ENCODE results near the gene SIRT5.

SIRT5 gene

DNA sequence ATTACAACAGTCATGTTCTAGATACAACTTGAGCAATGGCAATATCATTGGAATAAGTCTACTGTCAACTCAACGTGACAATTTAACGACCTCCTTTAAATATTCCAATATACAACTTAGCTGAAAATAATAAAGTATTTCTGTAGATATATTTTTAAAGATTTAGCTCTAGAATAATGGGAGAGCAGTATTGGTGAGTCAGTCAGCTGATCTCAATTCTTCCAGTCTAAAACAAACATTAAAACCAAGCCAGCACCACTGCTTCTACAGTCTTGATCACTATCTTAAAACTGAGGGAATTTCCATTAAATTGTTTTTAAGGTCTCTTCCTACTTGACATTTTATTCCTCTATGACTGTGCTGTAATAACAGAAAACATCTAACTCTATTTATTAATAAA, 78.9 kb downstream of the SIRT5 start:
- peaks cover 39% of the 10 kb centered on the region for H3K79me2 ChIP-seq (ENCODE audit: insufficient read depth, low read length)
- H3K27me3 ChIP-seq (ENCODE audit: insufficient read depth, low read length, poor library complexity, severe bottlenecking), result no peaks in the 10 kb centered on the region
- H3K9me3 ChIP-seq (ENCODE audit: insufficient read depth, low read depth, low read length), result no peaks in the 10 kb centered on the region
- H2AFZ ChIP-seq (ENCODE audit: low read length), result no peak overlapping the region
- no peaks in the 10 kb centered on the region for H3K9me2 ChIP-seq (replicated peaks; ENCODE audit: low read depth, low read length)
- no peak overlapping the region for H3K4me3 ChIP-seq (ENCODE audit: low read length, poor library complexity, severe bottlenecking)
- peaks cover 50% of the 10 kb centered on the region for H3K36me3 ChIP-seq (ENCODE audit: insufficient read depth, low read length)
- peaks cover 6% of the 10 kb centered on the region for H4K20me1 ChIP-seq (ENCODE audit: insufficient read depth, low read length, poor library complexity, severe bottlenecking)
- H3F3A ChIP-seq (ENCODE audit: low read depth), result 0 out of 2 replicates have a peak, but pooled peaks cover 4% of the 10 kb centered on the region
- H3K4me2 ChIP-seq (ENCODE audit: low read depth, low read length, poor library complexity, severe bottlenecking), result no peak overlapping the region
- TF ChIP-seq, protein P1, sequence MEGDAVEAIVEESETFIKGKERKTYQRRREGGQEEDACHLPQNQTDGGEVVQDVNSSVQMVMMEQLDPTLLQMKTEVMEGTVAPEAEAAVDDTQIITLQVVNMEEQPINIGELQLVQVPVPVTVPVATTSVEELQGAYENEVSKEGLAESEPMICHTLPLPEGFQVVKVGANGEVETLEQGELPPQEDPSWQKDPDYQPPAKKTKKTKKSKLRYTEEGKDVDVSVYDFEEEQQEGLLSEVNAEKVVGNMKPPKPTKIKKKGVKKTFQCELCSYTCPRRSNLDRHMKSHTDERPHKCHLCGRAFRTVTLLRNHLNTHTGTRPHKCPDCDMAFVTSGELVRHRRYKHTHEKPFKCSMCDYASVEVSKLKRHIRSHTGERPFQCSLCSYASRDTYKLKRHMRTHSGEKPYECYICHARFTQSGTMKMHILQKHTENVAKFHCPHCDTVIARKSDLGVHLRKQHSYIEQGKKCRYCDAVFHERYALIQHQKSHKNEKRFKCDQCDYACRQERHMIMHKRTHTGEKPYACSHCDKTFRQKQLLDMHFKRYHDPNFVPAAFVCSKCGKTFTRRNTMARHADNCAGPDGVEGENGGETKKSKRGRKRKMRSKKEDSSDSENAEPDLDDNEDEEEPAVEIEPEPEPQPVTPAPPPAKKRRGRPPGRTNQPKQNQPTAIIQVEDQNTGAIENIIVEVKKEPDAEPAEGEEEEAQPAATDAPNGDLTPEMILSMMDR (conservative IDR thresholded peaks at IDR 0.05; ENCODE audit: low read length), result no peak
- no peak for TF ChIP-seq EZH2phosphoT487 (IDR thresholded peaks at IDR 0.05; ENCODE audit: borderline replicate concordance)
- H3K9ac ChIP-seq (ENCODE audit: low read depth, low read length, poor library complexity, severe bottlenecking), result no peak overlapping the region
- peaks cover 12% of the 10 kb centered on the region for H3K4me1 ChIP-seq (ENCODE audit: insufficient read depth, low read length, poor library complexity, severe bottlenecking)

DNA sequence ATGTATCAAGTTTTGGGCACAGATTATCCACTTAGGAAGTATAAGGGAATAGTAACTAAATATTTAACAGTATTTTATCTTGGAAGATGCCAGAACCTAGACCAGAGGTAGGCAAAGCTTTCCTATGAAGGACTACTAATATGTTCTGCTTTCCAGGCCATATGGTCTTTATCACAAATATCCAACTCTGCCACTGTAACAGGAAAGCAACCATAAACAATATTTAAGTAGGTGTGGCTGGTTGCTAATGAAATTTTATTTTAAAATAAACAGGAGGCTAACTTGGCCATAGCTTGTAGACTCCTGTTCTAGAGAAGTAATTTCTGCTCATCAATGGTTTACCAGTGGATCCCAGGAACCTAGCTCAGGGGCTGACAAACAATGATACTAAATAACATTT, 80.1 kb downstream of the SIRT5 start:
- H4K20me1 ChIP-seq (ENCODE audit: insufficient read depth, low read length, poor library complexity, severe bottlenecking), result peaks cover 15% of the 10 kb centered on the region
- H3K9me3 ChIP-seq (ENCODE audit: insufficient read depth, low read depth, low read length), result no peaks in the 10 kb centered on the region
- H3K4me2 ChIP-seq (ENCODE audit: low read depth, low read length, poor library complexity, severe bottlenecking), result no peak overlapping the region
- TF ChIP-seq, protein P1 (conservative IDR thresholded peaks at IDR 0.05; ENCODE audit: low read length), result no peak
- no peak for TF ChIP-seq EZH2phosphoT487 (IDR thresholded peaks at IDR 0.05; ENCODE audit: borderline replicate concordance)
- H3K36me3 ChIP-seq (ENCODE audit: insufficient read depth, low read length), result peaks cover 43% of the 10 kb centered on the region
- H2AFZ ChIP-seq (ENCODE audit: low read length), result no peak overlapping the region
- H3K9me2 ChIP-seq (replicated peaks; ENCODE audit: low read depth, low read length), result no peaks in the 10 kb centered on the region
- H3K79me2 ChIP-seq (ENCODE audit: insufficient read depth, low read length), result peaks cover 50% of the 10 kb centered on the region
- H3K27me3 ChIP-seq (ENCODE audit: insufficient read depth, low read length, poor library complexity, severe bottlenecking), result no peaks in the 10 kb centered on the region
- H3K4me1 ChIP-seq (ENCODE audit: insufficient read depth, low read length, poor library complexity, severe bottlenecking), result peaks cover 12% of the 10 kb centered on the region
- no peaks in the 10 kb centered on the region for H3F3A ChIP-seq (ENCODE audit: low read depth)
- H3K4me3 ChIP-seq (ENCODE audit: low read length, poor library complexity, severe bottlenecking), result no peak overlapping the region
- no peak overlapping the region for H3K9ac ChIP-seq (ENCODE audit: low read depth, low read length, poor library complexity, severe bottlenecking)

DNA sequence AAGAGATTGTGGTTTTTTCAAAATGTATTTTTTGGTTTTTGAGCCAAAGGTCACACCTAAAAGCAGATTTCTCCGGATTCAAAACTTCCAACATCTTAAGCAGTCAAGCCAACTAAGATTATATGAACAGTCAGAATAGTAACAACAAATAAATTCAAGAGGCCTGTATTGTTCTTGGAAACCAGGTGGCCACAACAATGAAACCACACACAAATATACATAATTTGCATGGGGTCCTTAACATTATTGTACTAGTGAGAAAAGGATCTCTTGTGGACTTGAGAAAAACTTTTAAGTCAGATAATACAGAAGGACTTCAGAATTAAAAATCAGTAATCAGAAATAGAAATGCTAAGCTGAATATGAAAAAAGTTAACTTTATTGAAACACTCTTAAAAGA, 81.3 kb downstream of the SIRT5 start:
- peaks cover 12% of the 10 kb centered on the region for H3K4me1 ChIP-seq (ENCODE audit: insufficient read depth, low read length, poor library complexity, severe bottlenecking)
- H2AFZ ChIP-seq (ENCODE audit: low read length), result no peak overlapping the region
- peaks cover 24% of the 10 kb centered on the region for H4K20me1 ChIP-seq (ENCODE audit: insufficient read depth, low read length, poor library complexity, severe bottlenecking)
- H3K9ac ChIP-seq (ENCODE audit: low read depth, low read length, poor library complexity, severe bottlenecking), result no peak overlapping the region
- TF ChIP-seq EZH2phosphoT487 (IDR thresholded peaks at IDR 0.05; ENCODE audit: borderline replicate concordance), result no peak
- H3K27me3 ChIP-seq (ENCODE audit: insufficient read depth, low read length, poor library complexity, severe bottlenecking), result no peaks in the 10 kb centered on the region
- no peak overlapping the region for H3K4me2 ChIP-seq (ENCODE audit: low read depth, low read length, poor library complexity, severe bottlenecking)
- peaks cover 62% of the 10 kb centered on the region for H3K79me2 ChIP-seq (ENCODE audit: insufficient read depth, low read length)
- no peaks in the 10 kb centered on the region for H3K9me3 ChIP-seq (ENCODE audit: insufficient read depth, low read depth, low read length)
- no peak overlapping the region for H3K4me3 ChIP-seq (ENCODE audit: low read length, poor library complexity, severe bottlenecking)
- H3F3A ChIP-seq (ENCODE audit: low read depth), result no peaks in the 10 kb centered on the region
- H3K9me2 ChIP-seq (replicated peaks; ENCODE audit: low read depth, low read length), result no peaks in the 10 kb centered on the region
- peaks cover 37% of the 10 kb centered on the region for H3K36me3 ChIP-seq (ENCODE audit: insufficient read depth, low read length)

DNA sequence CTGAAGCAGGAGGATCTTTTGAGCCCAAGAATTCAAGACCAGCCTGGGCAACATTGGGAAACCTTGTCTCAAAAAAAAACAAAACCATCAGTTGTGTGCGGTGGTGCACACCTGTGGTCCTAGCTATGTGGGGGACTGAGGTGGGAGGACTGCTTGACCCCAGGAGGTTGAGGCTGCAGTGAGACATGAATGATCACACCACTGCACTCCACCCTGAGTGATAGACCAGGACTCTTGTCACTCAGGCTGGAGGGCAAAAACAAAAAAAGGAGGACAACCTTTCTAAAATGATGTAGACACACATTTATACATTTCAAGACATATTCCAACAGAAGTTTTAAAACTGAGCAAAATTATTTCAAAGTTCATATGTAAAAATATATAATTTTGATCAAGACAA, 85.9 kb downstream of the SIRT5 start:
- Histone ChIP-seq H3K9ac (ENCODE audit: low read depth, low read length, poor library complexity, severe bottlenecking) (no peak overlapping the region), H3K4me2 (ENCODE audit: low read depth, low read length, poor library complexity, severe bottlenecking) (no peak overlapping the region), H3K79me2 (ENCODE audit: insufficient read depth, low read length) (peaks cover 92% of the 10 kb centered on the region), H3K4me3 (ENCODE audit: low read length, poor library complexity, severe bottlenecking) (no peak overlapping the region), H4K20me1 (ENCODE audit: insufficient read depth, low read length, poor library complexity, severe bottlenecking) (peaks cover 68% of the 10 kb centered on the region), H3K9me3 (ENCODE audit: insufficient read depth, low read depth, low read length) (no peaks in the 10 kb centered on the region), H3K36me3 (ENCODE audit: insufficient read depth, low read length) (peaks cover 16% of the 10 kb centered on the region), H3K4me1 (ENCODE audit: insufficient read depth, low read length, poor library complexity, severe bottlenecking) (peaks cover 27% of the 10 kb centered on the region), H3K9me2 (replicated peaks; ENCODE audit: low read depth, low read length) (no peaks in the 10 kb centered on the region), H3F3A (ENCODE audit: low read depth) (no peaks in the 10 kb centered on the region), H3K27me3 (ENCODE audit: insufficient read depth, low read length, poor library complexity, severe bottlenecking) (no peaks in the 10 kb centered on the region), H2AFZ (ENCODE audit: low read length) (no peak overlapping the region)
- TF ChIP-seq, protein P1 (conservative IDR thresholded peaks at IDR 0.05; ENCODE audit: low read length), result no peak
- TF ChIP-seq EZH2phosphoT487 (IDR thresholded peaks at IDR 0.05; ENCODE audit: borderline replicate concordance), result no peak
